HCT116 (cell line): ENCODE measurements around the gene GRK5.

ENCODE experiments used
- CBX3 ChIP-seq: IDR thresholded peaks from 2 replicates; pipeline ENCODE4 v1.6.1; 2012; ENCODE audit warnings: low read depth
- CEBPB ChIP-seq: IDR thresholded peaks from 2 replicates; pipeline ENCODE4 v1.6.1; 2012; ENCODE audit warnings: low read depth
- JUND ChIP-seq: IDR thresholded peaks from 2 replicates; pipeline ENCODE4 v1.6.1; 2012
- POLR2A ChIP-seq: IDR thresholded peaks from 2 replicates; pipeline ENCODE4 v1.7.0; 2011; ENCODE audit warnings: borderline replicate concordance; ENCODE audit not compliant: insufficient read depth, insufficient read length; ENCODE audit errors: extremely low read depth
- SP1 ChIP-seq: IDR thresholded peaks from 2 replicates; pipeline ENCODE4 v1.6.1; 2012; ENCODE audit warnings: low read depth
- YY1 ChIP-seq: IDR thresholded peaks from 2 replicates; pipeline ENCODE4 v1.6.1; 2011; ENCODE audit warnings: low read length, low read depth, moderate library complexity, mild to moderate bottlenecking; ENCODE audit not compliant: insufficient replicate concordance; ENCODE audit errors: extremely low read depth
- ZNF274 ChIP-seq: fragments of 200-500 bp; sonication (Bioruptor generic); IDR thresholded peaks from 2 replicates; pipeline ENCODE4 v1.6.1; 2014; ENCODE audit warnings: mild to moderate bottlenecking, low read depth, low read length, inconsistent platforms
- TF ChIP-seq, protein P1 (sequence below), 3 experiments: fragments of 200-600 bp in 1 of 3; sonication (generic) in 1 of 3; IDR thresholded peaks in 2 of 3; conservative IDR thresholded peaks in 1 of 3; 2 replicates each; pipeline ENCODE4 v1.5.1; 2012 to 2017; ENCODE audit warnings: low read depth in 2 of 3, low read length in 2 of 3, antibody characterized with exemption in 1 of 3, borderline replicate concordance in 1 of 3, control low read depth in 1 of 3, mild to moderate bottlenecking in 1 of 3, mixed read lengths in 1 of 3, mixed run types in 1 of 3, moderate library complexity in 1 of 3; ENCODE audit not compliant: insufficient read depth in 1 of 3
- TF ChIP-seq, protein P2 (sequence below): IDR thresholded peaks from 2 replicates; pipeline ENCODE4 v1.6.1; 2012; ENCODE audit warnings: low read depth
- TF ChIP-seq, protein P3 (sequence below): IDR thresholded peaks from 2 replicates; pipeline ENCODE4 v1.6.1; 2011; ENCODE audit warnings: mild to moderate bottlenecking, low read length, moderate library complexity; ENCODE audit not compliant: insufficient replicate concordance; ENCODE audit errors: extremely low read depth

DNA sequence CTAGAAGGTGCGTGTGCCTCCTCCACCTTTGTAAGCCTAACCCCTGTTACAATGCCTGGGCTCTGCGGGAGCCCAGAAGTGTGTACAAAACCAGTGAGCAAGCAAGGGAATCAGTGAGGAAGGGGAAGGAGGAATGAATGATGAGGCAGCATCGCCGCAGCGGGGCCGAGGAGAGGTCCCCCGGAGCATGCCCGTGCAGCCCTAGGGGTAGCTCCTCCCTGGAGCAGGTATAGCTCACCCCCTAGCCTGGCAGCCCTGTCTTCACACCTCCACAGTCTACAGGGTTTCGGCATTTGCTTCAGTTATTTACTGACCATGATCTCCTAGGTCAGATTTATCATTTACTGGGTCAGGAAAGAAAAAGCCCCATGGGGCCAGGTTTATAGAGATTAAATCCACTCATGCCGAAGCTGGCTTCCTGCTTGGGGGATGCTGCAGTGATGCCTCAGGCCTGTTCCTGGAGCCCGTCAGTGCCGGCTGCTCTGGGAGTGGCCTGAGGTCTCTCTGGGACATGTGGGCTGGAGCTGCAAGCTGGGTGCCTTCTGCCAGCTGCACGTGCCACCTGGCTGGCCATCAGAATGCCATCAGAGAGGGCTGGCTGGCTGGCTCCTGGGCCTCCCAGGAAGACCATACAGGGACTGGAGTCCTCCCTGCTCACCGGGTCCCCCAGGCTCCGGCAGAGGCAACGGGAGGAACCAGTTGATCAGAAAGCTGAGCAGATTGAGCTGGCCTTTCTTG, 138.9 kb downstream of the GRK5 start:
- no peak for TF ChIP-seq YY1
- TF ChIP-seq ZNF274 = no peak
- TF ChIP-seq CEBPB = no peak
- TF ChIP-seq SP1 = no peak
- TF ChIP-seq, protein P1, sequence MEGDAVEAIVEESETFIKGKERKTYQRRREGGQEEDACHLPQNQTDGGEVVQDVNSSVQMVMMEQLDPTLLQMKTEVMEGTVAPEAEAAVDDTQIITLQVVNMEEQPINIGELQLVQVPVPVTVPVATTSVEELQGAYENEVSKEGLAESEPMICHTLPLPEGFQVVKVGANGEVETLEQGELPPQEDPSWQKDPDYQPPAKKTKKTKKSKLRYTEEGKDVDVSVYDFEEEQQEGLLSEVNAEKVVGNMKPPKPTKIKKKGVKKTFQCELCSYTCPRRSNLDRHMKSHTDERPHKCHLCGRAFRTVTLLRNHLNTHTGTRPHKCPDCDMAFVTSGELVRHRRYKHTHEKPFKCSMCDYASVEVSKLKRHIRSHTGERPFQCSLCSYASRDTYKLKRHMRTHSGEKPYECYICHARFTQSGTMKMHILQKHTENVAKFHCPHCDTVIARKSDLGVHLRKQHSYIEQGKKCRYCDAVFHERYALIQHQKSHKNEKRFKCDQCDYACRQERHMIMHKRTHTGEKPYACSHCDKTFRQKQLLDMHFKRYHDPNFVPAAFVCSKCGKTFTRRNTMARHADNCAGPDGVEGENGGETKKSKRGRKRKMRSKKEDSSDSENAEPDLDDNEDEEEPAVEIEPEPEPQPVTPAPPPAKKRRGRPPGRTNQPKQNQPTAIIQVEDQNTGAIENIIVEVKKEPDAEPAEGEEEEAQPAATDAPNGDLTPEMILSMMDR (IDR thresholded peaks at IDR 0.05 in 2 of 3, conservative IDR thresholded peaks at IDR 0.05 in 1 of 3; ENCODE audit: borderline replicate concordance in 1 of 3, insufficient read depth in 1 of 3, low read depth in 2 of 3, low read length in 2 of 3) = no peak
- TF ChIP-seq, protein P2, sequence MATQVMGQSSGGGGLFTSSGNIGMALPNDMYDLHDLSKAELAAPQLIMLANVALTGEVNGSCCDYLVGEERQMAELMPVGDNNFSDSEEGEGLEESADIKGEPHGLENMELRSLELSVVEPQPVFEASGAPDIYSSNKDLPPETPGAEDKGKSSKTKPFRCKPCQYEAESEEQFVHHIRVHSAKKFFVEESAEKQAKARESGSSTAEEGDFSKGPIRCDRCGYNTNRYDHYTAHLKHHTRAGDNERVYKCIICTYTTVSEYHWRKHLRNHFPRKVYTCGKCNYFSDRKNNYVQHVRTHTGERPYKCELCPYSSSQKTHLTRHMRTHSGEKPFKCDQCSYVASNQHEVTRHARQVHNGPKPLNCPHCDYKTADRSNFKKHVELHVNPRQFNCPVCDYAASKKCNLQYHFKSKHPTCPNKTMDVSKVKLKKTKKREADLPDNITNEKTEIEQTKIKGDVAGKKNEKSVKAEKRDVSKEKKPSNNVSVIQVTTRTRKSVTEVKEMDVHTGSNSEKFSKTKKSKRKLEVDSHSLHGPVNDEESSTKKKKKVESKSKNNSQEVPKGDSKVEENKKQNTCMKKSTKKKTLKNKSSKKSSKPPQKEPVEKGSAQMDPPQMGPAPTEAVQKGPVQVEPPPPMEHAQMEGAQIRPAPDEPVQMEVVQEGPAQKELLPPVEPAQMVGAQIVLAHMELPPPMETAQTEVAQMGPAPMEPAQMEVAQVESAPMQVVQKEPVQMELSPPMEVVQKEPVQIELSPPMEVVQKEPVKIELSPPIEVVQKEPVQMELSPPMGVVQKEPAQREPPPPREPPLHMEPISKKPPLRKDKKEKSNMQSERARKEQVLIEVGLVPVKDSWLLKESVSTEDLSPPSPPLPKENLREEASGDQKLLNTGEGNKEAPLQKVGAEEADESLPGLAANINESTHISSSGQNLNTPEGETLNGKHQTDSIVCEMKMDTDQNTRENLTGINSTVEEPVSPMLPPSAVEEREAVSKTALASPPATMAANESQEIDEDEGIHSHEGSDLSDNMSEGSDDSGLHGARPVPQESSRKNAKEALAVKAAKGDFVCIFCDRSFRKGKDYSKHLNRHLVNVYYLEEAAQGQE = no peak
- TF ChIP-seq POLR2A = no peak
- TF ChIP-seq JUND = no peak
- TF ChIP-seq, protein P3, sequence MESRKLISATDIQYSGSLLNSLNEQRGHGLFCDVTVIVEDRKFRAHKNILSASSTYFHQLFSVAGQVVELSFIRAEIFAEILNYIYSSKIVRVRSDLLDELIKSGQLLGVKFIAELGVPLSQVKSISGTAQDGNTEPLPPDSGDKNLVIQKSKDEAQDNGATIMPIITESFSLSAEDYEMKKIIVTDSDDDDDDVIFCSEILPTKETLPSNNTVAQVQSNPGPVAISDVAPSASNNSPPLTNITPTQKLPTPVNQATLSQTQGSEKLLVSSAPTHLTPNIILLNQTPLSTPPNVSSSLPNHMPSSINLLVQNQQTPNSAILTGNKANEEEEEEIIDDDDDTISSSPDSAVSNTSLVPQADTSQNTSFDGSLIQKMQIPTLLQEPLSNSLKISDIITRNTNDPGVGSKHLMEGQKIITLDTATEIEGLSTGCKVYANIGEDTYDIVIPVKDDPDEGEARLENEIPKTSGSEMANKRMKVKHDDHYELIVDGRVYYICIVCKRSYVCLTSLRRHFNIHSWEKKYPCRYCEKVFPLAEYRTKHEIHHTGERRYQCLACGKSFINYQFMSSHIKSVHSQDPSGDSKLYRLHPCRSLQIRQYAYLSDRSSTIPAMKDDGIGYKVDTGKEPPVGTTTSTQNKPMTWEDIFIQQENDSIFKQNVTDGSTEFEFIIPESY = no peak
- no peak for TF ChIP-seq CBX3
